Tibial nerve (tissue), 3 donors: Measurements from ENCODE around the gene USP50.

Experiments used
- POLR2A ChIP-seq, 2 donors: fragments of 450-650 bp; IDR thresholded peaks; one replicate each; pipeline ENCODE4 v1.6.1; 2017; ENCODE audit warnings: antibody characterized with exemption in 2 of 2, mild to moderate bottlenecking in 2 of 2, moderate library complexity in 2 of 2
- TF ChIP-seq, protein P1 (sequence below), 5 experiments: fragments of 200-600 bp in 3 of 5; fragments of 450-650 bp in 2 of 5; sonication (generic) in 3 of 5; IDR thresholded peaks; one replicate each; pipeline ENCODE4 v1.5.1; 2016 to 2019; ENCODE audit warnings: antibody characterized with exemption in 5 of 5, mild to moderate bottlenecking in 3 of 5, moderate library complexity in 2 of 5

- TF ChIP-seq, protein P1, sequence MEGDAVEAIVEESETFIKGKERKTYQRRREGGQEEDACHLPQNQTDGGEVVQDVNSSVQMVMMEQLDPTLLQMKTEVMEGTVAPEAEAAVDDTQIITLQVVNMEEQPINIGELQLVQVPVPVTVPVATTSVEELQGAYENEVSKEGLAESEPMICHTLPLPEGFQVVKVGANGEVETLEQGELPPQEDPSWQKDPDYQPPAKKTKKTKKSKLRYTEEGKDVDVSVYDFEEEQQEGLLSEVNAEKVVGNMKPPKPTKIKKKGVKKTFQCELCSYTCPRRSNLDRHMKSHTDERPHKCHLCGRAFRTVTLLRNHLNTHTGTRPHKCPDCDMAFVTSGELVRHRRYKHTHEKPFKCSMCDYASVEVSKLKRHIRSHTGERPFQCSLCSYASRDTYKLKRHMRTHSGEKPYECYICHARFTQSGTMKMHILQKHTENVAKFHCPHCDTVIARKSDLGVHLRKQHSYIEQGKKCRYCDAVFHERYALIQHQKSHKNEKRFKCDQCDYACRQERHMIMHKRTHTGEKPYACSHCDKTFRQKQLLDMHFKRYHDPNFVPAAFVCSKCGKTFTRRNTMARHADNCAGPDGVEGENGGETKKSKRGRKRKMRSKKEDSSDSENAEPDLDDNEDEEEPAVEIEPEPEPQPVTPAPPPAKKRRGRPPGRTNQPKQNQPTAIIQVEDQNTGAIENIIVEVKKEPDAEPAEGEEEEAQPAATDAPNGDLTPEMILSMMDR (IDR thresholded peaks at IDR 0.05): no peak
- TF ChIP-seq POLR2A (IDR thresholded peaks at IDR 0.05): no peak
These were observed 17.3 kb upstream of the USP50 start for GRCh38 chr15:50563756-50564155.
